HEK293T (cell line): ENCODE data around the gene KCTD10.

Source experiments
- CTCF ChIA-PET: fragments of 350-600 bp; formaldehyde crosslinking; extraction: SDS; loops from one replicate; lab custom pipeline; 2021; ENCODE audit warnings: antibody characterized with exemption, inconsistent platforms; lab: Yijun Ruan, JAX
- POLR2A ChIA-PET: fragments of 350-600 bp; formaldehyde crosslinking; extraction: SDS; loops from one replicate; lab custom pipeline; 2020; ENCODE audit warnings: antibody characterized with exemption, inconsistent platforms; lab: Yijun Ruan, JAX
- DNase-seq: peaks from one replicate; pipeline ENCODE4 v3.0.0; 2012; ENCODE audit warnings: mixed read lengths; ENCODE audit errors: extremely low spot score
- ARNT ChIP-seq: fragments of 450-650 bp; IDR thresholded peaks from 2 replicates; pipeline ENCODE4 v1.6.1; 2017; ENCODE audit warnings: mild to moderate bottlenecking
- BHLHE40 ChIP-seq: fragments of 450-650 bp; IDR thresholded peaks from 2 replicates; pipeline ENCODE4 v1.6.1; 2016; ENCODE audit warnings: mild to moderate bottlenecking, moderate library complexity, borderline replicate concordance
- CTBP1 ChIP-seq: fragments of 450-650 bp; IDR thresholded peaks from 2 replicates; pipeline ENCODE4 v1.6.1; 2016; ENCODE audit warnings: borderline replicate concordance
- ELF4 ChIP-seq: fragments of 450-650 bp; IDR thresholded peaks from 2 replicates; pipeline ENCODE4 v1.6.1; 2017; ENCODE audit warnings: antibody characterized with exemption
- FOXA1 ChIP-seq: fragments of 450-650 bp; IDR thresholded peaks from 2 replicates; pipeline ENCODE4 v1.6.1; 2016; ENCODE audit warnings: mild to moderate bottlenecking
- FOXK2 ChIP-seq: fragments of 450-650 bp; IDR thresholded peaks from 2 replicates; pipeline ENCODE4 v1.6.1; 2016; ENCODE audit warnings: mild to moderate bottlenecking
- FOXM1 ChIP-seq: fragments of 450-650 bp; IDR thresholded peaks from 2 replicates; pipeline ENCODE4 v1.6.1; 2017; ENCODE audit warnings: mild to moderate bottlenecking, borderline replicate concordance
- HDGF ChIP-seq: fragments of 450-650 bp; IDR thresholded peaks from 2 replicates; pipeline ENCODE4 v1.6.1; 2017; ENCODE audit warnings: antibody characterized with exemption, borderline replicate concordance
- L3MBTL2 ChIP-seq: fragments of 450-650 bp; conservative IDR thresholded peaks from 2 replicates; pipeline ENCODE4 v1.6.1; 2016; ENCODE audit warnings: mild to moderate bottlenecking
- LEF1 ChIP-seq: fragments of 450-650 bp; IDR thresholded peaks from 2 replicates; pipeline ENCODE4 v1.6.1; 2017; ENCODE audit warnings: mild to moderate bottlenecking, borderline replicate concordance
- NFRKB ChIP-seq: fragments of 450-650 bp; IDR thresholded peaks from 2 replicates; pipeline ENCODE4 v1.6.1; 2016; ENCODE audit warnings: mild to moderate bottlenecking, moderate library complexity
- PKNOX1 ChIP-seq: fragments of 450-650 bp; IDR thresholded peaks from 2 replicates; pipeline ENCODE4 v1.6.1; 2016
- SP1 ChIP-seq: fragments of 450-650 bp; IDR thresholded peaks from 2 replicates; pipeline ENCODE4 v1.6.1; 2017
- SUZ12 ChIP-seq: fragments of 450-650 bp; IDR thresholded peaks from 2 replicates; pipeline ENCODE4 v1.6.1; 2016; ENCODE audit warnings: mild to moderate bottlenecking
- TARDBP ChIP-seq: fragments of 450-650 bp; IDR thresholded peaks from 2 replicates; pipeline ENCODE4 v1.6.1; 2016
- ZNF384 ChIP-seq: fragments of 450-650 bp; IDR thresholded peaks from 2 replicates; pipeline ENCODE4 v1.6.1; 2016

KCTD10 gene

GRCh38 chr12:109500406-109501185 is 23.5 kb upstream of the KCTD10 start:
- ChIA-PET CTCF (no interaction called here), POLR2A (no interaction called here)
- DNase-seq, result no peak
- no peak for TF ChIP-seq SUZ12
- TF ChIP-seq LEF1, result no peak
- TF ChIP-seq CTBP1, result no peak
- TF ChIP-seq FOXA1, result no peak
- TF ChIP-seq L3MBTL2, result no peak
- no peak for TF ChIP-seq SP1
- TF ChIP-seq NFRKB, result no peak

- DNase-seq, result no peak
- ChIA-PET POLR2A (no interaction called here), CTCF (interaction anchor here (0.6 kb wide), 1 partner anchor 322 kb away, joined by 3 read pairs; no protein-coding TSS in a partner anchor)
- no peak for TF ChIP-seq BHLHE40
- TF ChIP-seq NFRKB, result no peak
- TF ChIP-seq SUZ12, result no peak
- no peak for TF ChIP-seq LEF1
- TF ChIP-seq L3MBTL2, result no peak
- no peak for TF ChIP-seq HDGF
Measured at GRCh38 chr12:109497675-109498074, 20.6 kb upstream of the KCTD10 start.

GRCh38 chr12:109496306-109496705 is 19.2 kb upstream of the KCTD10 start:
- TF ChIP-seq BHLHE40 (no peak), FOXK2 (no peak), SUZ12 (no peak), PKNOX1 (no peak)
- POLR2A ChIA-PET, result no interaction called here
- DNase-seq, result no peak
- CTCF ChIA-PET, result no interaction called here

- no peak for TF ChIP-seq CTBP1
- TF ChIP-seq ZNF384, result no peak
- TF ChIP-seq ELF4, result no peak
- TF ChIP-seq LEF1, result no peak
- TF ChIP-seq ARNT, result no peak
- TF ChIP-seq L3MBTL2, result no peak
- no peak for TF ChIP-seq HDGF
- TF ChIP-seq FOXK2, result no peak
- no peak for TF ChIP-seq FOXA1
- TF ChIP-seq FOXM1, result no peak
- TF ChIP-seq PKNOX1, result no peak
- no peak for TF ChIP-seq BHLHE40
- TF ChIP-seq NFRKB, result no peak
- CTCF ChIA-PET, result no interaction called here
- POLR2A ChIA-PET, result no interaction called here
- no peak for DNase-seq
Measured at GRCh38 chr12:109495012-109495411, 17.9 kb upstream of the KCTD10 start.

- CTCF ChIA-PET, result no interaction called here
Measured at GRCh38 chr12:109494348-109494881, 17.3 kb upstream of the KCTD10 start.

GRCh38 chr12:109493938-109494337 is 16.8 kb upstream of the KCTD10 start:
- DNase-seq, result no peak
- TF ChIP-seq ZNF384, result no peak
- no peak for TF ChIP-seq PKNOX1
- no peak for TF ChIP-seq FOXK2
- TF ChIP-seq SUZ12, result no peak
- TF ChIP-seq L3MBTL2, result no peak
- TF ChIP-seq FOXM1, result no peak
- TF ChIP-seq HDGF, result no peak
- no peak for TF ChIP-seq LEF1
- TF ChIP-seq NFRKB, result no peak
- TF ChIP-seq ELF4, result no peak
- no peak for TF ChIP-seq ARNT
- no peak for TF ChIP-seq CTBP1
- TF ChIP-seq SP1, result no peak
- no peak for TF ChIP-seq BHLHE40
- no peak for TF ChIP-seq FOXA1
- TF ChIP-seq TARDBP, result no peak
- ChIA-PET CTCF (no interaction called here), POLR2A (no interaction called here)

More at GRCh38 chr12:109494348-109494881, 17.3 kb upstream of the KCTD10 start:
- TF ChIP-seq NFRKB, result no peak
- no peak for TF ChIP-seq TARDBP
- no peak for TF ChIP-seq SP1
- TF ChIP-seq FOXA1, result no peak
- POLR2A ChIA-PET, result no interaction called here
- DNase-seq, result no peak

- TF ChIP-seq CTBP1, result no peak
- no peak for TF ChIP-seq FOXK2
- no peak for TF ChIP-seq FOXA1
- TF ChIP-seq L3MBTL2, result no peak
- TF ChIP-seq BHLHE40, result no peak
- TF ChIP-seq TARDBP, result no peak
- TF ChIP-seq FOXM1, result no peak
- TF ChIP-seq ELF4, result no peak
- TF ChIP-seq PKNOX1, result no peak
- no peak for TF ChIP-seq SUZ12
- ChIA-PET CTCF (no interaction called here), POLR2A (no interaction called here)
- no peak for DNase-seq
Measured at GRCh38 chr12:109493090-109493489, 16.0 kb upstream of the KCTD10 start.
